ENCODE results near the gene TNPO1.
A peak's percentile ranks its signal among the peaks of the same experiment; 100 is the strongest.

Gene TNPO1

DNA sequence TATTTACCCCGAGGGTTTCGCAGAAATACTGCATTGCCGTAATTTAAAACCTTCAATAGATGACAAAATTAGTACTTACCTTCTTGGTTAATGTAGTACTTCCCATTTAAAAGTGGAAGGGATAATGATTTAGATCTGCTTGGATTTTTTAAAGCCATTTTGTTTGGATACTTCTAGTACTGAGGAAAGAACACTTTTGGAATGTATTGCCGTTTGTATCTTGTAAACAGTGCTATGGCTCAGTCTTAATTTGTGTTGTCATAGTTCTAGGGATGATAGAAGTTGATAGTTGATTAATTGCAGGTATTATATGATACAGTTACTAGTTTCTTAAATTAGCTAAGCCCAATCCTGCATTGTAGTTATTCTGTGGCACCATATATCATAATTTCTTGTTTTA, 33.1 kb downstream of the TNPO1 start:
- DNase-seq (ENCODE audit: insufficient read length, low spot score) (no peak), FAIRE-seq (no peak)

DNA sequence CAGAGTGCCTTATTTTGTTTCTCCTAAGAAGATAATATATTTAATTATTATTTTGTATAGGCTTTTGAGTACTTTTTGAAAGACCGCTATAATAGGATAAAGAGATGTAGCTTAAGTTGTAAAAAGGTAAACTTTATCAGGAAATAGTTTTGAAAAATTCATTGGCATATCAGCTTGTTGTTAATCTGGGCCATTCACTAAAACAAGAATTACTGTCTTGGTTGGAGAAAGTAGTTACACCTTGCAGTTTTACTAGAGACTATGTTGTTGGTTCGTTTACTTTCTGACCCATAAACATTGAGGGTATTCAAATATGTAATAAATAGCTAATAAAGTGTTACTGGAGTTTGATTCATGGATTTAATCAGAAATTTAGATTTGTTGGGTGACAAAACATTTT, 33.7 kb downstream of the TNPO1 start:
- FAIRE-seq (no peak), DNase-seq (ENCODE audit: insufficient read length, low spot score) (no peak)

DNA sequence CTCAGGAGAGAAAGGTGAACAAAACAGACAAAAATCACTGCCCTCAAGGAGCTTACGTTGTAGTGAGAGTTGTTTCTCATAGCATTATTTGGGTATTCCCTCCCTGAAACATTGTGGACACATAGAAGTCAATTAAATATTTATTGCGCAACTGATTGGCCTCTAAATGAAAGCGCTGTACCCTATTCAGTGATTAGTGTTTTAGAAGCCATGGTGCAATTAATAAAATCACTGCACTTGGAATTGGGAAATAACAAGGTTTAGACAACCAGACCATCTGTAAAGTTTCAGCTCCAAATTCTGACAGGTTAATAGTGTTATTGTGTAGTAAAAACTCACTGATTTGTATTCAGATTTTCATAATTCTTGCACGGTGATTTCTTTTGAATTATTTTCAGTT, 35.9 kb downstream of the TNPO1 start:
- DNase-seq (ENCODE audit: insufficient read length, low spot score) (no peak), FAIRE-seq (no peak)

DNA sequence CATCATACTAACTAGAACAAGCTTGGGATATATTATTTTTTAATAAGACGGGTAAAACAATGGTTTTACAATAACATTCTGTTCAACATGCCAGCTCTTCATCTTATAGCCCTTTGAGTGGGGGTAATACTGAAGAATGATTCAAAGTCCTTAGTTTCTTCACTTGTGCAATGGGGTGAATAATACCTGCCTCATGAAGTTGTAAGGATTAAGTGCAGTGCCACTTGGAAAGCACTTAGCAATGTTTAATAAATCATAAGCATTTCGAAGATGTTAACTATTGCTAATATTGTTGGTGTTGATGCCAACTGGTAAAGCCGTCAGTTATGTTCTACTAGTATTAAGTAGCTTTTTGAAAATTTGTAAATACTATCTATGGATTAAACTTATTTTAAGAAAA, 38.0 kb downstream of the TNPO1 start:
- DNase-seq (ENCODE audit: insufficient read length, low spot score) (no peak), FAIRE-seq (peak; percentile 68)

DNA sequence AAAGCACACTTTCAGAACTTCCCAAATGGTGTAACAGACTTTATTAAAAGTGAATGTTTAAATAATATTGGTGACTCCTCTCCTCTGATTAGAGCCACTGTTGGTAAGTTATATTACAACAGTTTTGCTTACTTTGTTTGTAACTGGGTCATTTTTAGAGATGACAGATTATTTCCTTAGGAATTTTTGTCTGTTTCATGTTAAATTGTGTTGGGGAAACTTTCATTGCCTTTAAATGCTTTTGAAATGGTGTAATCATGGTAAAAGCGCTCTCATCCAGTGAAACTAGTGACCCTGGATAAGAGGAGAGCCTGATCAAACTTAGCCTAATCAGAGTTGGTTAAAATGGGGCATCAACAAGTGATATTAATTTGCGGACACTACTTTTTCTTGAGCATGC, 39.4 kb downstream of the TNPO1 start:
- no peak for FAIRE-seq
- no peak for DNase-seq (ENCODE audit: insufficient read length, low spot score)

DNA sequence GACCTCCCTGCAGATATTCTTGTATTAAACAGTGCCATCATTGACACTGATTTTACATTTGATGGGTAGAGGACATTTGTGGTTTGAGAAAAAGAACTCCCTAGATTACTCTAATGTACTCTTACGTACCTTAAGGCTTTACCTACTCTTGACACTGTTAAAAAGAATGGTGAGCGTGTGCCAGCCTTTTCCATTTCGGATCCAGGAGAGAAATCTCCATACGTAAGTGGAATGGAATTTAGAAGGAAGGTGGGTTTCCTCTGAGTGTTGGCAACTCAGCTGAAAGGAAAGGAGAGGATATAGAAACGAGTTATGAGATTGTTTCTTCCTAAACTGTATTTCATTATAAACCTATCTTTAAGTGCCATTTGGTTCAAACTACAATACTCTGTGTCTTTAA, 40.9 kb downstream of the TNPO1 start:
- FAIRE-seq (no peak), DNase-seq (ENCODE audit: insufficient read length, low spot score) (no peak)

DNA sequence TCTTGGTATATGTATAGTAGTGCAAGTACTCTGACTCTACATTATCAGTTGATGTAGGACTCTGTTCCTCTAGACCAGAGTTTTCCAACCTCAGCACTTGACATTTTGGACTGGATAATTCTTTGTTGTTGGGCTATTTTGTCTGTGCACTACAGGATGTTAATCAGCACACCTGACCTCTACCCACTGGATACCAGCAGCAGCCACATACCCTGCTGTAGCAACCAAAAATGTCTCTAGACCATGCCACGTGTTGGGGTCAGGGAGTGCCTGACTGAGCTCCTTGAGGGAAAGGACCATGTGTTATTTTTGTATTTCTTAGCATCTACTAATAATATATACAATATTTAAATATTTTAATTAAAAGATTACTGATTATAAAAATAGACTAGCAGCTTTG, 42.7 kb downstream of the TNPO1 start:
- DNase-seq (ENCODE audit: insufficient read length, low spot score): no peak
- FAIRE-seq: no peak

DNA sequence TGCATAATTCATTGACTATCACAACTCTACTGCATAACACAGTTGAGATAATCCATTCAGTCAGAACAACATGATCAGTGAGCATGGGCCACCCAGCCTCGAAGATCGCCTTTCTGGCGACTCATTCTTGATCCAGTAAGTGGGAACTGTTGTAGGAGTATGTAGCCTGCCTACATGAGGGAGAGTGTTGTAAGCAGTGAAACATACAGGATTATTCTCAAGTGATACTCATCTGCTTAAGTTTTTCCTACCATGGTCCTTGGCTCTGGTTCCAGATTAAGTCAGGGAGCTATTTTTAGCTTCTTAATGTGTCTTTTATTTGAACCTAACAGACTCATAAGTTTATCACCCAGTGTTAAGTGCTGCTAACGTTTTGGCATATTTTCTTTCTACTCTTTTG, 44.0 kb downstream of the TNPO1 start:
- DNase-seq (ENCODE audit: insufficient read length, low spot score): no peak
- peak; percentile 28 for FAIRE-seq

DNA sequence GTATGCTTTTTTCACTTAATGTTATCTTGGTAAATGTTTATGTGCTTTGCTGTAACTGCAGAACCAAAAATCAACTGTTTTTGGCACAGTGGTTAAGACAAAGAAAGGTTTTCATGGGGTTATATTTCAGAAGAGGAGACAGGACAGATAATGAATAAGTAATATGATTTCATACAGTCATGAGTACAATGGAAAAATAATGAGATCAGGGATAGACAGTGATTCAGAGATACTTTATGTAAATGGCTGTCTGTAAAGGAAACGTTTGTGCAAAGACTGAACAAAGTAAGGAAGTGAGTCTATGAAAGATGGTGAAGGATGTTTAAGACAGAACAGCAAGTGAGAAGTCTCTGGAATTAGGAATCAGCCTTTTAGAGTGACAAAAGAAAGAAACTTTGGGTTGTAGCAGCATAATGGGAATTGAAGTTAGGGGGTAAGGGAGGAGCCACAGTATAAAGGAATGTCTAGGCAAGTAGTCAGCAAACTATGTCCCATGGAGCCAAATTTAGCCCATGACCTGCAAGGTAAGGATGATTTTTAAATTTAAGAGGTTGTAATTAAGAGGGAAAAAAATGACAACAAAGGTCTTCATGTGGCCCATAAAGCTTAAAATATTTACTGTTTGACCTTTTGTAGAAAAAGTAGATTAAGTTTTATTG, 55.0 kb downstream of the TNPO1 start:
- DNase-seq (ENCODE audit: insufficient read length, low spot score) (no peak), FAIRE-seq (peak; percentile 62)

DNA sequence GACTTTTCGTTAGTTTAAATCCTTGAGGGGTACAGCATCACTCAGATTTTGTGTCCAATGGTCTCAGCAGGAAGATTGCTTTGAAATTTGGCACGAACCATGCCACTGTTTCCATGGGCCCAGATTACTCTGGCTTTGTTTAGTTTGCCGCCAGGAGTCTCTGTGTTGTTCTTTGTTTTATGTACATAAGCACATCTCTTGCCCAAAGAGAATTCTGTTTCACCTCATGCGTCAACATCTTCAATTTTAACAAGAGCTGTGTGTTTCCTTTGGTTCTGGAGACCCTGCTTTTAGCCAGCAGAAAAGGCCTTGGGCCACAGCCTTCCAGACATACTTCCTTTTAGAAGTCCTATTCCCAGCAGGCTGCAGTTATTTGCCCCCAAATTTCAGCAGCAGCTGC, 62.4 kb downstream of the TNPO1 start:
- FAIRE-seq (no peak), DNase-seq (ENCODE audit: insufficient read length, low spot score) (no peak)

DNA sequence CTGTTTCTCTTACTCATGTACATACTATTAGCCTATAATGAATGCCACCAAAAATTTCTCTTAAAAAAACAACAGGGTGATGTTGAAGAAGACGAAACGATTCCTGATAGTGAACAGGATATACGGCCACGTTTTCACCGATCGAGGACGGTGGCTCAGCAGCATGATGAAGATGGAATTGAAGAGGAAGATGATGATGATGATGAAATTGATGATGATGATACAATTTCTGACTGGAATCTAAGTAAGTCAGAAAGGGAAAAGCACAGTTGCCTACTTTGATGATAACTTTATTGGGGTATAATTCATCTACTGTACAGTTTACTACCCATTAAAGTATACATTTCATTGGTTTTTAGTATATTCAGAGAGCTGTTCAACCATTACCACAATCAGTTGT, 66.5 kb downstream of the TNPO1 start:
- no peak for FAIRE-seq

DNA sequence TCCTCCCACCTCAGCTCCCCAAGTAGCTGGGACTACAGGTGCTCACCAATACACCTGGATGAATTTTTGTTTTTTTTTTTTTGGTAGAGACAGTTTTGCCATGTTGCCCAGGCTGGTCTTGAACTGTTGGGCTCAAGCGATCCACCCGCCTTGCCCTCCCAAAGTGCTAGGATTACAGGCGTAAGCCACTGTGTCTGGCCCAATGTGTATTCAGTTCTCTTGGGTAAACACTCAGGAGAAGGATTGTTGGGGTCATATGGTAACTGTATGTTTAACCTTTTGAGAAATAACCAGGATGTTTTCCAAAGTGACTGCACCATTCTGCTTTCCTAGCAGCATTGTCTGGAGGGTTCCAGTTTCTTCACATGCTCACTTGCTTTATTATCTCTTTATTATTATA, 67.4 kb downstream of the TNPO1 start:
- DNase-seq (ENCODE audit: insufficient read length, low spot score) (no peak), FAIRE-seq (no peak)

More for the DNA sequence above, 66.5 kb downstream of the TNPO1 start:
- no peak for DNase-seq (ENCODE audit: insufficient read length, low spot score)

DNA sequence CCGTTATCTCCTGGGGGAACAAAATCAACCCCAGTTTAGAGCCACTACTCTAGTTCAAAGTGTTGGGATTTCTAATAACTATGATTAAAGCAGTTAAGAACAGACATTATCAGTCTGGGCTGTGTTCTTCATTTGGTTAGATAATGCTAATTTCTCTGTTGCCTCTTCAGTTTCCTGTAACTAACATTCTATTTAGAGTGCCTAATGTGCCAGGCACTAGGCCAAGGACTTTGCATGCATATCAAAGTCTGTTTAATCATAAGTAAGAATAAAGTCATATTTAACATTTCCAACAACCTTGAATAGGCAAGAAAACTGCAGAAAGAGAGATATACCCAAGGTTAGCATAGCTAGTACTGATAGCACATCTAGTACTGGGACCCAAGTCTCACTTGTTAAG, 68.4 kb downstream of the TNPO1 start:
- FAIRE-seq (no peak), DNase-seq (ENCODE audit: insufficient read length, low spot score) (no peak)

DNA sequence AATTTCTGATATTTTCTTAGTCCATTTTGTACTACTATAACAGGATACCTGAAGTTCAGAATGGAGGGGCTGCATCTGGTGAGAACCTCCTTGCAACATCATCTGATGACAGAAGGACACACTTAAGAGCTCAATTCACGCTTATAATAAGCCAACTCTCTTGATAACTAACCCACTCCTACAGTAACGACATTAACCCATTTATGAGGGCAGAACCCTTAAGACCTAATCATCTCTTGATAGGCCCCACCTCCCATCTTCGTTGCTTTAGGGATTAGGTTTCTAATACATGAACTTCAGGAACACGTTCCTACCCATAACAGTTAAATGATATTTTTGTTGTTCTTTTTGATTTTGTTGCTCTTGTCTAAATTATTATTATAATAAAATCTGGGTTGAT, 69.4 kb downstream of the TNPO1 start:
- DNase-seq (ENCODE audit: insufficient read length, low spot score): no peak
- FAIRE-seq: no peak

DNA sequence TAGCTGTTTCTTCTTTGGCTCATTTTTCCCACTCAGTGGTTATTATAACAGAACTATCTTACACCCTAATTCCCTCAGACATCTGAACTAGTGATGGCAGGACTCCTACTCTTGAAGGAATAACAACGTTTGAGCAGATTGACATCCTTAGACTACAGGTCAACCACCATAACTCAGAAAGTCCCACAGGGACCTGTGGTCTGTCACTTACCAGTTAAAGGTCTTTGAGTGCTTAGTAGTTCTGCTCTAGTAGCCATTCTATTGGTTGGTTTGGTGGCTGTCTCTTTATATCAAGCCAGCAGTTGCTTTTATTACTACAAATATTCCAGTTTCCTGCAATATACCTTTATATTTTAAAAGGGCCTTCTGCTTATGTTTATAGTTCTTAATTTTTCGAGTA, 72.1 kb downstream of the TNPO1 start:
- FAIRE-seq: peak; percentile 4

DNA sequence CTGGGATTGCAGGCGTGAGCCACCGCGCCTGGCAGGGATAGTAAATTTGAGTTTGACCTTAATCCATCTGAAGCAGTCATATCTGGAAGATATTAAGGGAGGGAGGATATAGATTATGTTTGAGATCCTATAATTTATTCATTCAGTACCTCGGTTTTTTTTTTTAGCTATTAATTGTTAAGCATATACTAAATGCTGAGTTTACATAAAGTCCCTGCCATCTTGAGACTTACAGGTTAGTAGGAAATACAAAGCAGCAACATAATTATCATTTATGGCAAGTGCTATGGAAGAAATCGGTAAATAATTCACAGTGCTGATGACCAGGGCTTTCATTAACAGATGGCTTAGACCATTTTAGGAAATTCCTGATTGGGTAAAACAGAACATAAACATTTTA, 72.9 kb downstream of the TNPO1 start:
- DNase-seq (ENCODE audit: insufficient read length, low spot score) (no peak), FAIRE-seq (no peak)

More for the DNA sequence above, 72.1 kb downstream of the TNPO1 start:
- DNase-seq (ENCODE audit: insufficient read length, low spot score): no peak

DNA sequence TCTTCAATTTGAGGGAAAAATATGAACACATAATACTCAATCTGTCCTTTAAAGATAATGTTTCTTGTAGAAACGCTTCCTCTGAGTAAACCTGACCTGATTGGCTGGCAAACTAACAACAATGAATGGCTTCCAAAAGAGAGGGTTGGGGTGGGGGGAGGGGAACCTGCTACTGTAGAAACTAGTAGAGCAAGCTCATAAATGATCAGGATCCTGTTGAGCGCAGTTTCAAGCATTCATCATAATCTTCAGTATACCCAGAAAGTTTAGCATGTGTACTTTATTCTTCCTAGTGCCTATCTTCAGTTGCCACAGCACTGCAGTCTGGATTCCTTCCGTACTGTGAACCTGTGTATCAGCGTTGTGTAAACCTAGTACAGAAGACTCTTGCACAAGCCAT, 76.4 kb downstream of the TNPO1 start:
- no peak for FAIRE-seq
- no peak for DNase-seq (ENCODE audit: insufficient read length, low spot score)

DNA sequence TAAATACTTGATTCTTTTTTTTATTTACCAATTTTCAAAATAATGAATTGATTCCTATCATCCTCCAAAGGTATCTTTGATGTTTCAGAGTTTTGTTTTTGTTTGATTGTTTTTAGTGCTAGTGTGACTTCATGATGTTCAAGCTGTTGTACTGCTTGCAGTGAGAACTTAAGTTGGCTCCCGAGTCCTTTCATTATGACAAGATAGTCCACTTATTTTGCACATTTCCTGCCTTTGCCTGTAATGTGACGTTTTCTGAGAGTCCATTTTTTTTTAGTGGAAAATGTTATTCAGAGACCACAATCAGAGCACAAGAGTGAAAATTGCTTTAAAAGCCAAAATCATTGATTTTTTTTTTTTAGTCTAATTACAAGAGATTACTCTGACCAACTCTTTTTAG, 79.3 kb downstream of the TNPO1 start:
- DNase-seq (ENCODE audit: insufficient read length, low spot score) (no peak), FAIRE-seq (peak; percentile 33)

DNA sequence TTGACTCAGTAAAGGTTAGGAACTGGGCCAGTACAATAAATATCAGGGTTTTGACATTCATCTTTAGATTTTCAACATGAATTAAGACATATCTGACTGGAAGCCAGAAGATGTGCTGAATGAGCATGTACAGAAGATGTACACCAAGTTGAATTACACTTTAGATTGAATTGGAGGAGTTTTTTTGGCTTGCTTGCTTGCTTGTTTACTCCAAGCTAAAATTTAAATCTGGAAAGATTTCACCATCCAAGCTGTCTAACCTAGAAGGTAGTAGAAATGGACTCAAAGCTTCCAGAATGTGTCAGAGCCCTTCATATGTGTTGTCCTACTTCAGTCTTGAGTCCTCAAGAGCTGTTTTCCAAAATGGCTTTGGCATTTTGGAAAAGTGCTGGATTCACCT, 90.3 kb downstream of the TNPO1 start:
- DNase-seq (ENCODE audit: insufficient read length, low spot score): no peak
- peak; percentile 23 for FAIRE-seq

DNA sequence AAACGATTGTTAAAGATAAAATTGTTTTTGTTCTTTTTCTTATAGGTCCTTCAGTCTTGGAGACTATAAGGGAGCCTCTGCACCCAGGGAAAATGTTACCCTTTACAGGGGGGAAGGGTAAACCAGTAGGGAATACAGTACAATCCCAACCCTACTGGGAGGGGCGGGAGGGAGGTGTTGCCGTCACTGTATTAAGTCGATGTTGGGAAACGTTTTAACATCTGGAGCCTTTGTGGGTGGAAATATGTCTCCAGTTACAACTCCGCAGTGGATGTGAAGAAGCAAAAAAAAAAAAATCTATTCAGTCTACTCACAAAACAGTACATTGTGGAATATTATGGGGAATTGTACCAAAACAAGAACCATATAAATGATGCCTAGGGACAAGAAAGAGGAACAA, 92.2 kb downstream of the TNPO1 start:
- no peak for FAIRE-seq
- DNase-seq (ENCODE audit: insufficient read length, low spot score): no peak

DNA sequence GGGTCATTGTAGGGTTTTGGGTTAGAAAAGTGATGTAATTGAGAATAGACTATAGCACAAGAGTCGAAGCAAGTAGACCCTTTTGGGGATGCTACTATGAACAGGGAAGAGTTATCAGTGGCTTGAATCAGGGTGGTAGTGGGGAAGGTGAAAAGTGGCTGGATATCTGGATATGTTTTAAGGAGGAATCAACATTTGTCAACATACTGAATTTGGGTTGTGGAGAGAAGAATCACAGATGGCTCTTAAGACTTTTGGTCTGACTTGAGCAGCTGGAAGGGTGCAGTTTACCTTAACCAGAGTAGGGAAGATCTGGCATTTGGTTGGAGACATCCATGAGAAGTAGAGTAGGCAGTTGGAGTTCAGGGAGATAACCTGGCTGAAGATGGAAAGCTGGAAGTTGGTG, 100.9 kb downstream of the TNPO1 start:
- no peak for DNase-seq (ENCODE audit: insufficient read length, low spot score)
- FAIRE-seq: no peak

DNA sequence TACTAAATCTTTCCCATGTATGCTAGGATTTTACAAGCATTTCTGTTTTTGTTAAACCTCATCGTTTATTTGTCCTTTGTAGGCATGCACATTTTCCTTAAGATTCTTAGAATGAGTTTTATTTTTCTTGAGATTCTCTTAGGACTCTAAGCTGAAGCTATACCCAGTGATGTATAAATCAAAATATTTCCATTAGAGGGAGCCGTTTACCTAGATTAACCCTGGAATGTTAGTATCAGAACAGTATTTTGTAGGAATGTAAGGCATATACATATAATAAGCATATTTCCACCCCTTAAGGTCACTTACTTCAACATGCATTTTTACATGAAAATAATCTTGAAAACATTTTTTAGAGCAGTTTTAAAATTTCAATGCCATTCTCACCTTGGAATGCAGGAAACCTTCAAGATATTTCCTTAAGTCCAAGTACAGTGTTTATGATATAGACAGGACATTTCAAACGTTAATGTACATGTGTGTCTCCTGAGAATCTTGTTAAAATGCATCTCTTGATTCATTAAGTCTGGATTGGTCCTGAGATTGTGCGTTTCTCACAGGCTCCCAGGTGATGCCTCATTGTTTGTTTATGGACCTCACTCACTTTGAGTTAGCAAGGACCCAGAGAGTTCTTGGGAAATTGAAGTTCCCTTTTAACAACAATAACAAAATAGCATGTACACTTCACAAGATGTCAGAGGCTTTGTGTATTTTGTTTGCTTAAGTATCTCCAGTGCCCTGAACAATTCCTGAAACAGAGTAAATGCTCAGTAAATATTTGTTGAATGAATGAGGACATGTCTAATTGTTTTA, 104.4 kb downstream of the TNPO1 start:
- no peak for FAIRE-seq
- no peak for DNase-seq (ENCODE audit: insufficient read length, low spot score)

Data from GM19239 (cell line).